Progenitor cell of endocrine pancreas (in vitro differentiated cells): ENCODE measurements around the gene AK2. TPM values are rescaled to one million over a fixed set of nuclear protein-coding genes. Genes with fewer than 3 reads are reported as not detected.

ENCODE experiments used
- DNase-seq: peaks from one replicate; pipeline ENCODE4 v3.0.0; 2021; ENCODE audit warnings: low spot score; ENCODE audit not compliant: unreplicated experiment
- H3K27ac Mint-ChIP-seq: 2 replicates; pipeline ENCODE4 v1.8.0; 2021; ENCODE audit warnings: mild to moderate bottlenecking, moderate library complexity, mixed read lengths
- H3K27me3 Mint-ChIP-seq: 2 replicates; pipeline ENCODE4 v1.8.0; 2021; ENCODE audit warnings: mixed read lengths
- H3K36me3 Mint-ChIP-seq: 2 replicates; pipeline ENCODE4 v1.8.0; 2022; ENCODE audit warnings: mixed read lengths; ENCODE audit not compliant: insufficient read depth
- H3K4me1 Mint-ChIP-seq: 2 replicates; pipeline ENCODE4 v1.8.0; 2021; ENCODE audit warnings: low read depth, mixed read lengths
- H3K4me3 Mint-ChIP-seq: 2 replicates; pipeline ENCODE4 v1.8.0; 2021; ENCODE audit warnings: low read depth, mild to moderate bottlenecking, moderate library complexity, mixed read lengths
- H3K9me3 Mint-ChIP-seq: 2 replicates; pipeline ENCODE4 v1.8.0; 2021; ENCODE audit warnings: low read depth, mixed read lengths
- CTCF ChIP-seq: fragments of 200-600 bp; sonication (generic); IDR thresholded peaks from one replicate; pipeline ENCODE4 v1.5.0; 2021; ENCODE audit warnings: antibody characterized with exemption, mild to moderate bottlenecking; ENCODE audit not compliant: unreplicated experiment
- total RNA-seq: library from RNA; stranded (reverse); gene quantifications from 2 replicates; pipeline ENCODE4 v1.2.1, GENCODE V29; 2021

AK2 gene
- total RNA-seq, 1 donor from 2014 or later: 116 TPM

GRCh38 chr1:33081554-33082305 lies 45.0 kb upstream of the AK2 start:
- H3K27me3 Mint-ChIP-seq: peaks cover 43% of the 10 kb centered on the region
- no peak overlapping the region for H3K27ac Mint-ChIP-seq
- DNase-seq: no peak
- no peaks in the 10 kb centered on the region for H3K9me3 Mint-ChIP-seq
- peaks cover 2% of the 10 kb centered on the region for H3K36me3 Mint-ChIP-seq
- TF ChIP-seq CTCF: no peak
- peaks cover 11% of the 10 kb centered on the region for H3K4me1 Mint-ChIP-seq
- H3K4me3 Mint-ChIP-seq: peak overlapping the region; percentile 74

DNA sequence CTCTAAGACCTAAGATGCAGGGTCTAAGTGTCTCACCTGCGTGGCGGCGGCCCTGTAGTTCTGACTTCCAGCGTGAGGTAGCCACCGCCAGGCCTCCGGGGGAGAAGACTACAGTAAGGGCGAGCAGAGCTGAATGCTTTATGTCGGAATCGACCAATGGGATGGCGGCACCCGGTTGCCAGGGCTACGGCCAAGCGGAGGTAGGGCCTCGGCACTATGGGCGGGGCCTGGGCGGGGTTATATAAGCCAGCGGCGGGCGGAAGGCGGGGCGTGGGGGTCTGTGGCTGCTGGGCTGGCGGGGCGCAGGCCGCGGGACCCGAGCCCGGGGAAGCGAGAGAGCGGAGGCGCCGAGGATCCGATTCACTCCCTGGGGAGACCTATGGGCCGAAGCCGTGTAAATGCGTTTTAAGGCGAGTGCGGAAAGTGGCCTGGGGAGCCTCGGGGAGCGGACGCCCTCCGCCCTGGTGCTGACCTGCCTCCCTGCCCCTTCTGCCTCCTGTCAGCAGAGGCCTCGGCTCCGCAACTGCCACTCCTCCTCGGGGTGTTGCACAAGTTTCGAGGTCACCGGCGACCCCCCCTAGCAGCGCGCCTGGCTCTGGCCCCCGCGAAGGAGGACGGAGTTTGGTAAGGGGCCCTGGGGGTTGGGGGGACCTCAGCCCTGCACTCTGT lies 44.3 kb upstream of the AK2 start, which contains the start of gene AZIN2:
AZIN2 (plus strand) TSS at position 269 of the 669 bp plus-strand sequence. CDS start 1,097 bp downstream, outside the sequence.
- TF ChIP-seq CTCF: peak; percentile 18
- H3K9me3 Mint-ChIP-seq: no peaks in the 10 kb centered on the region
- H3K4me1 Mint-ChIP-seq: peaks cover 11% of the 10 kb centered on the region
- peaks cover 40% of the 10 kb centered on the region for H3K27me3 Mint-ChIP-seq
- peak; percentile 99 for DNase-seq
- H3K36me3 Mint-ChIP-seq: peaks cover 2% of the 10 kb centered on the region
- peak within 1 kb of the TSS; percentile 74 for H3K4me3 Mint-ChIP-seq
- H3K27ac Mint-ChIP-seq: no peak within 1 kb of the TSS

GRCh38 chr1:33080373-33080772 lies 43.7 kb upstream of the AK2 start:
- Mint-ChIP-seq H3K4me3 (peak overlapping the region; percentile 74), H3K4me1 (peaks cover 11% of the 10 kb centered on the region), H3K9me3 (no peaks in the 10 kb centered on the region), H3K27me3 (peaks cover 35% of the 10 kb centered on the region), H3K27ac (no peak overlapping the region), H3K36me3 (peaks cover 2% of the 10 kb centered on the region)
- TF ChIP-seq CTCF: no peak
- no peak for DNase-seq

GRCh38 chr1:33078030-33078591 lies 41.4 kb upstream of the AK2 start:
- no peak overlapping the region for H3K27ac Mint-ChIP-seq
- no peak overlapping the region for H3K4me3 Mint-ChIP-seq
- DNase-seq: no peak
- no peak for TF ChIP-seq CTCF
- no peaks in the 10 kb centered on the region for H3K36me3 Mint-ChIP-seq
- H3K27me3 Mint-ChIP-seq: peaks cover 18% of the 10 kb centered on the region
- no peaks in the 10 kb centered on the region for H3K9me3 Mint-ChIP-seq
- H3K4me1 Mint-ChIP-seq: peaks cover 11% of the 10 kb centered on the region

DNA sequence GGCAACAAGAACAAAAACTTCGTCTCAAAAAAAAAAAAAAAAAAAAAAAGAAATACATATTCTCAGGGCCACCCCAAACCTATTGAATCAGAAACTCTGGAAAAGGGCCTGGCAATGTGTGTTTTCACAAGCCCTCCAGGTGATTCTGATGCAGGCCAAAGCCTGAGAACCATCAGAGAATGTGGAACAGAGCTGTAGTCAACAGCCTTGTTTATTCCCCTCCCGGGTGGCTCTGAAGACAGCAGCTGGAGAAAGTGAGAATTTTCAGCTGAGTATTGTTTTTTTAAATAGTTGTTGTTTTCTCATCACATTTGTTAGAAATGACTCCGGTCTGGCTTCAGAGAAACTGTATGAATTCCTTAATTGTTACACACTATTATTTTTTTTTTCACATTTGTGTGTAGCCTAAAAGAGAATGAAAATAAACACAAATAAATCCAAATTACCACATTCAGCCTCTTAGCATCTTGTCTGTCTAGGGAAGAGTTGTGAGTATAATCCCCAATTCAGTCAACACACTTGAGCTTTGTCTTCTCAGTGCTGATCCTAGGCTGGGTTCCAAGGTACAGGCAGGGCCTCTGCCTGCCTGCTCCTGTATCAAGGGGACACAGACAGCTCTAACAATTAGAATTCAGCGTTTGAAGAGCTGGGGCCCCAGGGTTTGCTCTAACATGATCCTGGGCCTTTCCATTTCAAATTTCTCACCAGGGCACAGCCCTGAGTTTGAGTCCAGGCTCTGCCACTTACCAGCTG lies 37.7 kb upstream of the AK2 start:
- Mint-ChIP-seq H3K9me3 (no peaks in the 10 kb centered on the region), H3K27me3 (peaks cover 3% of the 10 kb centered on the region), H3K4me1 (peaks cover 4% of the 10 kb centered on the region), H3K4me3 (no peak overlapping the region), H3K27ac (peak overlapping the region; percentile 50), H3K36me3 (no peaks in the 10 kb centered on the region)
- no peak for DNase-seq
- TF ChIP-seq CTCF: no peak
